Fibroblast of lung (primary cell): ENCODE results near the gene SGK1.

Experiments
- EZH2 ChIP-seq: IDR thresholded peaks from 2 replicates; pipeline ENCODE4 v1.5.1; 2012; ENCODE audit warnings: low read length, control low read depth, mild to moderate bottlenecking; ENCODE audit errors: missing control alignments
- TF ChIP-seq, protein P1 (sequence below), 2 donors: IDR thresholded peaks in 1 of 2; conservative IDR thresholded peaks in 1 of 2; 1 replicate in 1 of 2; 2 replicates in 1 of 2; pipeline ENCODE4 v1.5.1; 2011 to 2012; ENCODE audit warnings: low read length in 2 of 2, control low read depth in 1 of 2, inconsistent platforms in 1 of 2, low read depth in 1 of 2, mild to moderate bottlenecking in 1 of 2

DNA sequence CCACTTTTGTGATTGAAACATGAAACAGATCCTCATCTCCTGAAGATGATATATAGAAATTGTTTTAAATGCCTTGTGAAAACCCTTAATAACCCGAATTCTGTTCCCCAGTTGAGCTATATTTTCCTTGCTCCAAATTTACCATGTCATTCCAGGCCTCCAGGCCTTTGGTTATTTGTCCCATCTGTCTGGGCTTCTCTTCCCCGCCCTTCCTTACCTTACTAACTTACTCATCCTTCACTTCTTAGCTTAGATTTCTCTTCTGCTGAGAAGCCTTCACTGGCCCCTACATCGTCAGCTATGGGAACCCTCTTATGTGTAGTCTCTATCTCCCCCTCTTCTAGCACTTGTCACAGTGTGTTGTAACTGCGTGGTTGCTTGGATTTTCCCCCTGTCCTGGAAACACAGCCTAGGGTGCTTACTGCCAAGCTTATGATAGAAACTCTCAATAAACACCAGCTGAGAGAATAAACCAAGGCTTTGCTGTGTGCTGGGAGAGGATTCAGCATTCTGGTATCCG is 68.6 kb downstream of the SGK1 start:
- TF ChIP-seq, protein P1, sequence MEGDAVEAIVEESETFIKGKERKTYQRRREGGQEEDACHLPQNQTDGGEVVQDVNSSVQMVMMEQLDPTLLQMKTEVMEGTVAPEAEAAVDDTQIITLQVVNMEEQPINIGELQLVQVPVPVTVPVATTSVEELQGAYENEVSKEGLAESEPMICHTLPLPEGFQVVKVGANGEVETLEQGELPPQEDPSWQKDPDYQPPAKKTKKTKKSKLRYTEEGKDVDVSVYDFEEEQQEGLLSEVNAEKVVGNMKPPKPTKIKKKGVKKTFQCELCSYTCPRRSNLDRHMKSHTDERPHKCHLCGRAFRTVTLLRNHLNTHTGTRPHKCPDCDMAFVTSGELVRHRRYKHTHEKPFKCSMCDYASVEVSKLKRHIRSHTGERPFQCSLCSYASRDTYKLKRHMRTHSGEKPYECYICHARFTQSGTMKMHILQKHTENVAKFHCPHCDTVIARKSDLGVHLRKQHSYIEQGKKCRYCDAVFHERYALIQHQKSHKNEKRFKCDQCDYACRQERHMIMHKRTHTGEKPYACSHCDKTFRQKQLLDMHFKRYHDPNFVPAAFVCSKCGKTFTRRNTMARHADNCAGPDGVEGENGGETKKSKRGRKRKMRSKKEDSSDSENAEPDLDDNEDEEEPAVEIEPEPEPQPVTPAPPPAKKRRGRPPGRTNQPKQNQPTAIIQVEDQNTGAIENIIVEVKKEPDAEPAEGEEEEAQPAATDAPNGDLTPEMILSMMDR (conservative IDR thresholded peaks at IDR 0.05 in 1 of 2, IDR thresholded peaks at IDR 0.05 in 1 of 2; ENCODE audit: low read depth in 1 of 2, low read length in 2 of 2), result no peak
- TF ChIP-seq EZH2, result no peak
